ENCODE data around the gene ABCC9.

The ABCC9 gene

GRCh38 chr12:21877293-21877982 lies 63.8 kb downstream of the ABCC9 start:
- DNase-seq: no peak

GRCh38 chr12:21865846-21866245 lies 75.4 kb downstream of the ABCC9 start:
- no peak for DNase-seq

DNA sequence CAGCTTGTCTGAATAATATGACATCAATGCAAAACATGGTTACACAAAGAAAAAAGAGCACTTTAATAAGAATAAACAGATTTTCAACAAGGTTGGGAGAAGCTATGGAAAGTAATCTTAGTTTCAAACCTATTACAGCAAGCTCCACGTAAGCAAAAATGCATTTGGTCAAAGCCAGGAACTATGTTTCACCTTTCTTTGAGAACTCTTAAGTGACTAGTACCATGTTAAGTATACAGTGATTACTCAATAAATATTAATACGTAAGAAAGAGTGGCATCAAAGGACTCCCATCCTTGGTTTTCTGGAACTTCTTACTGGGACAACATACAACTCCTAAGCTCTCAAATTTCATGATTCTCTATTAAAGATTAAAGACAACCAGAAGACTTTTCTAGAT lies 80.7 kb downstream of the ABCC9 start:
- DNase-seq: no peak

GRCh38 chr12:21860128-21860527 lies 81.1 kb downstream of the ABCC9 start:
- no peak for DNase-seq

- DNase-seq: no peak
Observed at GRCh38 chr12:21852251-21852650, 89.0 kb downstream of the ABCC9 start.

DNA sequence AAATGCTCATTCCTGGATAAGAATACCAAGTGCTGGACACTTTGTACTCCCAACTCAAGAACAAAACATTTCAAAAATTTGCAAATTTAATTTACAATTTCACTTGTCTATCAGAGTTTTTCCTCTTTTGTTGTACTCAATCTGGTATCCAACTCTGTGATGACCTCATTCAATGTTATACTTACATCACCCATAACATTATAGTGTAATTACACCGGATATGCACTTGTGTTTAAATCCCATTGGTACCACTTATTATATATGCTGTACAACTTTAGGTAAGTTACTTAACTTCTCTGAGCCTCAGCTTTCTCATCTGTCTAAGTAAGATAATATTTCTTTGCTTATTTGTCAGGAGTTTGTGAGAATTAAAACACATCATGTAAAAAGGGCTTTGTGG lies 90.1 kb downstream of the ABCC9 start:
- DNase-seq: no peak

DNA sequence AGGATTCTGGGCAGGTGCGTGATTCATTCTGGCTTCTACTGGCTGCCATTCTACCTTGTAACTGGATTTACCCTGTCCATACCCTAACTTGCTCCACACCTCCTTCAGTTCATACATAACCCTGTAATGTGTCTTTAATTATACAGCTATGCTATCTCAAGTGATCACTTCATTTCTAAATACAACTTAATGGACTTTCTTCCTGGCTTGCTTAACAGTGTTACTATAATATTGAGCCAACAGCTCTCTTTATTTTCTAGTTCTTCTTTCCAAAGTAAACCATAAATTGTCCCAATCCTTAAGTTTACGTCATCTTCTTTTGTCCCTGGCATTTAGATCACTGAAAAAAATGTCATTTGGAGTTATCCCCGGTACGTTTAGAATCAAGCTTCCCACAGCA lies 90.8 kb downstream of the ABCC9 start:
- DNase-seq: no peak

DNA sequence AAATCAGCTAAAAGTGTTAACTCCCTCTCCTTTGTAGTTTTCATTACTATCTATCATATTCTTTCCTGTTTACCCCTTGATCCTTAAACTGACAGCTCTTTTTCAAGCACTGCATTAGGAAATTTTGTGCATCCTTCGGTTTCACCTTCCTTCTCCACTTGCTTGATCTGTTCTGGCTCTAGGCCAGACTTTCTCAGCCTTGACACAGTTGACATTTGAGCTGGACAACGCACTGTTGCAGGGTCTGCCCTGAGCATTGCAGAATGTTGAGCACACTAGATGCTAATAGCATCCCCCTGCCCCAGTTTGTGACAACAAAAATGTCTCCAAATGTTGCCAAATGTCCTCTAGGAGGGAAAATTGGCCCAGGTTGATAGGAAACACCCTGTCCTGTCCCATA lies 91.3 kb downstream of the ABCC9 start:
- DNase-seq: no peak

DNA sequence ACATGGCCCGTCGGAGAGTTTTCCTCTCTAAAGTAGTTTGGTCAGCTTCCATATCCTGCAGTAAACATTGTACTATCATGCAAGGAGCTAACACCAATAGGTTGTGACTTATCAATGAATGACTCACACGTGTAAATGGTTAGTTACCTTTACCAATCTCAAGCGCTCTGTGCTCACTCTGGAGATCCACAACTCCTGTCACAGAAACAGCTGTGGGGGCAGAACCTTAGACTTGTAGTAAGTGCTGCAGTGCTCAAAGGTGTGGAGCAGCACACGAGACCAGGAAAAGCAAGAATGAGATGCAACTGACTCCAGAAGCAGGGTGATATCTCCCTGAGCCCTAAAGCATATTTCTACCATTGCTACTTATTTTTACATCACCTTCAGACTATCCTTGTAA lies 93.0 kb downstream of the ABCC9 start:
- no peak for DNase-seq

GRCh38 chr12:21843795-21844194 lies 97.4 kb downstream of the ABCC9 start:
- DNase-seq: no peak

- DNase-seq: no peak
Observed at GRCh38 chr12:21839776-21840175, 101.5 kb downstream of the ABCC9 start.

GRCh38 chr12:21837847-21838246 lies 103.4 kb downstream of the ABCC9 start:
- no peak for DNase-seq

DNA sequence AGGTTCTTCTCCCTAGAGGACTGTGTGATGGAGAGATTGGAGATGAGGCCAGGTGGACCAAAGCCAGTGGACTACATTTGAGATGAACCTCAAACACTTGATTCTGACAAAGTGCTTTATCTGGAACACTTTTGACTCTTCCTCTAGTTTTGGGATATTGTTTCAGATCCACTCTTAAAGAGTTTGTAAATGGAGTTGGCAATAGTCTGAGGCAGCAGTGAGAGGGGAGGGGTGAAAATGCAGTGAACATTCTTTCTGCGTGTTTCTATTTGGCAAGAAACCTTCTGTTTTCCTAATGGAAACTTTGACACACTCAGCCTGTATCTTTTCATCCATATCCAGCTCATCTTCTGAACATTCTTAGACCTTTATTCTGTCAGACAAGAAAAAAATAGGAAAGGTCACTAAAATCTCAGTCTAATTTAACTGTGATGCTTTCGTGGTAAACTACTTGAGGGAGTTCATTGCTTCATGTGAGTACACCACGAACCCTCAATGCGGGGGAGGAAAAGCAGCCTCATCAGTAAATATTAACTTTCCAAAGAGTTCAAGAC lies 109.4 kb downstream of the ABCC9 start:
- DNase-seq: no peak

GRCh38 chr12:21828779-21829178 lies 112.4 kb downstream of the ABCC9 start:
- no peak for DNase-seq

GRCh38 chr12:21828136-21828775 lies 113.0 kb downstream of the ABCC9 start:
- DNase-seq: no peak

DNA sequence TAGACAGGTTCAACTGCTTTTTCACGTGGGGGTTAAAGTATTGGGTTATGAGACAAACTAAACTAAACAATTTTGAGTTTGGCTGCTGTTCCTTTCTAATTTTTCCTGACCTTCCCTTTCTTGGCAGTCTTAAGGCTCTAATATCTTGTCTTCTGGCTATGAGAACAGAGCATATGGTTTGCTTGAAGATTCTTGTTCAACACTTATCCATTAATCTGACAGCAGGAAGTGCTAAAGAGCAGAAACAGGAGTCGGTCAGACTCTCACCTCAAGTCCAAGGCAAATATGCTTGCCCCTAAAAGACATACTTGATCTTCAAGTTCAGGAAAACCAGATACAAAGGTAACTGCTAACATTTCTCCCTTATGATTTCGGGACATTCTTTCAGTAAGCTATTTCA lies 114.1 kb downstream of the ABCC9 start:
- DNase-seq: no peak

- DNase-seq: no peak
Observed at GRCh38 chr12:21826618-21826910, 114.7 kb downstream of the ABCC9 start.

DNA sequence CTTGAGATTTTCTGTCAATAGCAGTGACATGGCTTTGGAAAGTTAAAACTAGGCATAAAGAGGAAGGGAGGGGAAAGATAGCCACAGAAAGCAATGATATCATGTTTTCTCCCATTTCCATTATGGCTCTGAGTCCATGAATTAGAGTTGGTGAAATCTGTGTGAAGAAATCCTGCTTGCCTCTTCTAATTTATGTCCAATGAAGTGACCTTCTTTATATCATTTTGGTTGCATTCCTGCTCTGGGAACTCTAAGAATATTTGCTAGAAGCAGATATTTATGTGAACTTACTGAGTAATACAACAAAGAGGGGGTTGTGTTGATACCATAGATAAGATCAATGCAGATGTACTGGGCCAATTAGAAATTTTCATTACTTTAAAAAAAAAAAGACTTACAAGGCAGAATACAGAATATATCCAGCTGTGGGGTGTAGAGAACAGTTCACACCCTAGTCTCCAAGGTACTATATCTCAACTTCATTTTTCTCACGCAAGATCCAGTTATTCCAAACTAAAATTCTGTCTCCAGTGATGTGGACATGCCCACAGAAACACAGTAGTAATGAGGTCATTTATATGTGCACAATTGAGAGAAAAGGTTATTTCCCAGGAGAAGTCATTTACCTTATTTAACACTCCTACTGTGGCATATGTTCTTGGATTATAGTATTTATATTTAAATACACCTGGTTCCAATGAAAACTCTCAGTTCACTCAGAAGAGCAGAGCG lies 115.2 kb downstream of the ABCC9 start:
- DNase-seq: no peak

DNA sequence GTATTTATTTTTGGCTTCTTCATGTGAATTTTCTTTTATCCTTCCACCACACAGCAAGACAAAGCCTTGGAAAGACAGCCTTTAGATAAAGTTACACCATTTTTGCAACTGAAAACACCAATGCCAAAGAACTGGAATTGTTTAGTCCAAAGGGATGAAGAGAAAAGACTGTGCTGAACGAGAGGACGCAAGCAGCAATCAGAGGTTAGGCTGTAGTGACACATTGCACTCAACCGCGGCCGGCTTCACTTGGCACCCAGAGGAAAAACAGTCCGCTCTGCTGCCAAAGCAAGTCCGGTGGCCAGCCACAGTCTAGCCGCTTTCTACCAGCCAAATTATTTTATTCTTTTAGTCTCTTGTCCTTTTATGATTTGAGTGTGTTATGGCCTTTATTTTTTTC lies 117.6 kb downstream of the ABCC9 start:
- DNase-seq: no peak

GRCh38 chr12:21819678-21820077 lies 121.5 kb downstream of the ABCC9 start:
- DNase-seq: no peak

GRCh38 chr12:21819236-21819635 lies 122.0 kb downstream of the ABCC9 start:
- DNase-seq: no peak

GRCh38 chr12:21818627-21819026 lies 122.6 kb downstream of the ABCC9 start:
- DNase-seq: no peak

DNA sequence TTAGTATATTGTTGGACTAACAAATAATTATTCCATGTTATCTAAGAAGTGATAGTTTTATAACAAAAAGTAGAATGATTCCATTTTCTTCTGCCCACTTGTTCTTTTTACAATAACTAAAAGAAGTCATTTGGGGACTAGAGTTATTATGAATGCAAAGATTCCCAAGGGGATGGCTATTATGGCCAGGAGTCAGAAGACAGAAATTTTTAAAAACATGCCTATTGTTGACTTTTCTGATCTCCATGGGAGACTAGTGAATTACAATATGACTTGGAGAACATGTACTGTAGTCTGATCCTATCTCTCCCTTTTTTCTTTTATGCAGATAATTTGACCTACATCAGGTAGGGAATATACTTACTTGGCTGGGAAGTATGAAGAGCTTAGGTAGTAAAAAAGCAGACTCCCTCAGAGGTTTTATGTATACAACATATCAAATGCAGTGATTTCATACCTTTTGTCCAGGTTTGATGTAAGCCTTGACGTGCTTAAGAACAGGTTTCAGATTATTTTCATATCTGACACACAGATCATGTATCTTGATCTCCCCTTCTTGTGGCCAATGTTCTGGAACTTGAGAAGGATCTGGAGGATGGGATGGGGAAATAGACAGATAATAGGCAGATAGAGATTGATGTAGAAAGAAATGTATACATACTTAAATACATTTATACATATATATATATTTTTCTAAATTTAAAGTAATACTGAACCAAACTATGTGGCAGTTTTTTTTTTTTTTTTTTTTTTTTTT lies 125.7 kb downstream of the ABCC9 start:
- no peak for DNase-seq

Measured in effector CD8-positive, alpha-beta T cell (primary cell).